NCI-H1417 treated with DMSO at 0.1 percent for 48 hours (cell line): ENCODE data around the gene TACSTD2.
"Not testable (repeated sequence)": the region's sequence is repeated elsewhere in the genome, so short reads cannot be mapped to it uniquely, and the experiment has no call there.

ENCODE experiments used
- DNase-seq: peaks from one replicate; lab custom pipeline; 2025; lab: John Stamatoyannopoulos, UW

Gene TACSTD2

GRCh38 chr1:58563715-58564114 lies 13.3 kb downstream of the TACSTD2 start:
- not testable (repeated sequence) for DNase-seq

DNA sequence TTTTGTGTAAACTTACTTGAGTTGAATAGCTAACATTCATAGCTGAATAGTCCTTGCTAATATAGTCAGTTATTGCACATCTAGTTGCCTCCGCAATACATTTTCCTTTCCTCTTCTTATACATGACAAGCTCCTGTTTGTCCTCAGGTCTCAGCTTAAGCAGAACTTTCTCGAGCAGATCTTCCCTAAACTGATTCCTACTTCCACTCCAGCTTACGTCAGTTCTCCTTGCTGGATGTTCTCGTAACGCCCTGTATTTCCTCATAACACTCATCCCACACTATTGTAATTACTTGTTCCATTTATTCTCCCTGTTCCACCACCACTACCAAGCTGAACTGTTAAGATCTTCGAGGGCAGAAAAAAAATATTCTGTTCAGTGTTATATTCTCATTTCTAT lies 15.4 kb downstream of the TACSTD2 start:
- no peak for DNase-seq

- no peak for DNase-seq
Measured at GRCh38 chr1:58555393-58555792, 21.7 kb downstream of the TACSTD2 start.

DNA sequence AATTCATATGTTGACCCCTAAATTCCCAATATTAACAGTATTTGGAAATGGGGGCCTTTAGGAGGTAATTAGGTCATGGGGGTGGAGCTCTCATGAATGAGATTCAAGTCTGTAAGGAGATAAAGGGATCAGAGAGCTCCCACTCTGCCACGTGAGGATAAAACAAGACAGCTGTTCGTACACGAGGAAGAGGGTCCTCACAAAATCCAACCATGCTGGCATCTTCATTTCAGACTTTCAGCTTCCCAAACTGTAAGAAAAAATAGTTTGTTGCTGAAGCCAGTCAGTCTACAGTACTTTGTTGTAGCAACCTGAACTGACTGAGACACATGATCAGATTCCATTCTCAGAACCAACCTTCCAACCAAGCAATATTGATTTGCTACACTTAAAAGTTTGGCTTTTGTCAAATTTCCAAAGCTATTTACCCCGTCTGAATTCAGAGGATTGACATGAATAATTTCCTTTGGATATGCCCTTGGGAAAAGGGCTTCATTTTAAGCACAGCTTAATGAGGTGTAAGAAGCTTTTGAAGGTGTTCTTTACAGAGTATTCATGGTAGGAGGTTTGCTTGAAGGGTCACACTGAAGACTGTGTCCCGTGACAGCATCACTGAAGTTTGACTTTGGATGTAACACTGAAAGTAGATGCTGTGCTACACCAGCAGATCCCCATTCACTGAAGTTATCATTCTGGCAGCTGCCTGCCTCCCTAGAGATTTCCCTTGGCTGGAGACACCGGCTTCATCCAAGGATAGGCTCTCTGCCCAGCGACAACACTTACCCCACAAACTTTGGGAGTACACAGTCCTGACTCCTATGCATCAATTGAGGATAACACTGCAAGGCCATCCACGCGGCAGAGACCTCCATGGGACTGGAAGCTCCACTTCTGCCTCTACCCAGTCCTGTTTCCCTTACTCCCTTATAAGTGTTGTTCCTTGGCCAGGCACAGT lies 25.6 kb downstream of the TACSTD2 start:
- DNase-seq, result no peak

DNA sequence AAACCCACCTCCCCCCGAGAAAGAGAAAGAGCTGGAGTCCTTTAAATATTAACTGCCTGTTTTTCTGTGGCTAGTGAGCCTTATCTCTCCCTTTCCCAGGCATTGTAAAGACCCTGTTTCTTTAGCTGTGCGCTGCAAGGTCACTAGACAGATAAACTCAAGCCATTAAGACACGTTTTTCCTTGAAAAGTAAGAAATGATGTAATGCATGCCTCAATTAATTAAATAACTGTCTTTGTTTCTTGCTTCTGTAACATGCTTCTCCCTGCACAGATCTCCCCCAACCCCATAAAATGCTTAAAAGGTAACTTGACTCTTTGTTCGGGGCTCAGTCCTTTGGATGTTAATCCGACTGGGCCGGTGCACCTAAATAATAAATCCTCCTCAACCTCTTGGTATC lies 27.8 kb downstream of the TACSTD2 start:
- DNase-seq, result not testable (repeated sequence)

- DNase-seq, result no peak
Measured at GRCh38 chr1:58548371-58548770, 28.7 kb downstream of the TACSTD2 start.

DNA sequence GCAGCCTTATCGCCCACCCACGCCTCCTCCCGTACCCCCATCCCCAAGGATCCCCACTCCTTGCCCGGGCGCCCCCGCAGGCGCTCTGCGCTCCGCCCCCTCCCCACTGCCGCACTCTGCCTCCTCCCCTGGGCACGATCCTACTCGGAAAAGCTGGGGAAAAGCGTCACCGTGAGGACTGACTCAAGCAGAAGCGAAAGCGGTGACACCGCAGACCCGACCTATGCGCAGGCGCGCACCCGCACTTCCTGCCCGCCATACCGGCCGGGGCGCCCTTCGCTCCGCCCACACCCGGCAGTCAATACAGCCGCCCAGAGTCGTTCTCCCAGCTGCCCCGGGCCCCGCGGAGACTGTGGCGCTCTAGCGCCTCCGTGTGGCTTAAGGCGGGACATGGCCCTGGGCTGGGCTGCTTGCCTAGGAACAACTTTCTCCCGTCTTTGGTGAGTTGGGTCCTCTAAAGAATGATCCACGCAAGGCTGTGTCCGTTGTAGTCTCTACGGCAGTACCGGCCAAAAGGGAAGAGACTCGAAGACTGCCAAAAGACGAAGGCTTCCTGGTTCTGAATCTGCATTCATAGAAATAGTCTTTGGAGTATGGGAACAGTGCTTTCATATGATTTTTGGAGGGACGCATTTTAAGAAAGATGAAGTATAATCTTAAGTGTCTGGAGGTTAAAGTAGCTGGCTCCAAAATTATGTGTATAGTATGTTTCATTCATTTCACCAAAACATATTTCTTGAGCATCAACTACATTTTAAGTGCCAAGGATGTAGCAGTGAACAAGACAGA lies 30.3 kb downstream of the TACSTD2 start, which contains the start of gene OMA1:
TSS of gene OMA1 (minus strand) at position 207 of the 789 bp plus-strand sequence. CDS start 7,432 bp downstream, outside the sequence.
- DNase-seq, result peak; percentile 92

GRCh38 chr1:58545591-58546519 lies 31.2 kb downstream of the TACSTD2 start:
- DNase-seq, result no peak

- no peak for DNase-seq
Measured at GRCh38 chr1:58543260-58543659, 33.8 kb downstream of the TACSTD2 start.

DNA sequence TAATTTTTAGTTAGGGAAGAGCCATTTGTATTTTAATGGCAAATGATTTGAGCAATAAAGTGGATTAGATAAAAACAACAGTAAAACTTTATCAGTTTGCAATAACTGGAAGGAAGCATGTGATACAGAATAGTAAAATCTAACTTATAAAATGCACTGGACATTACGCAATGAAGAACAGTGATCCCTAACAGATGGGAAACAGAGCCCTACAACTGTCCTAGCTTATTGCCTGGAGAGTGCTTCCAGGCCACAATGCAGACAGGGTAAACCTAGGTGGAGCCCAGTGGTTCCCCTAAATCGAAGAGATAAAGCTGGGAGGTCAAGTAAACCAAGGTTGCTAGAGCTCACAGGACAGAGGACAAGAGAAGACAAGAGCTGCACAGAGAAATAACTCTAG lies 37.5 kb downstream of the TACSTD2 start:
- DNase-seq, result no peak

GRCh38 chr1:58538821-58539220 lies 38.2 kb downstream of the TACSTD2 start:
- no peak for DNase-seq

- not testable (repeated sequence) for DNase-seq
Measured at GRCh38 chr1:58531842-58532241, 45.2 kb downstream of the TACSTD2 start.

DNA sequence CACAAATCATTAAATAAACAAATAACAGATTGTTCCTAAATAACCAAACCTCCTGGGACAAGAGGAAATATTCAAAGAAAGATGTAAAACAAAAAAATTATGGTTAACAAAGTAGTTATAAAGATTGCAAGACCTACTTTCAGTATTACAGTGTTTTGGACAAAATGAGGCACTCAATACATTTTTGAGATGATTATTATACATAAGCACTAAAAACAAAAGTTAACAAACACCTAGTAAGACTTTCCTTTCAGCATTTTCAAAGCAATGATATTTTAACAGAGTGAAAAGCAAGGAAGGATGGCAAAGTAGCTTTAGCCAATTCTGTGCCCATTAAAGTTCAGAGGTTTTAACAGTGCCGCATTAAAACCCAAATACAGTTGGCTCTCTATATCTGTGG lies 47.8 kb downstream of the TACSTD2 start:
- DNase-seq, result no peak

DNA sequence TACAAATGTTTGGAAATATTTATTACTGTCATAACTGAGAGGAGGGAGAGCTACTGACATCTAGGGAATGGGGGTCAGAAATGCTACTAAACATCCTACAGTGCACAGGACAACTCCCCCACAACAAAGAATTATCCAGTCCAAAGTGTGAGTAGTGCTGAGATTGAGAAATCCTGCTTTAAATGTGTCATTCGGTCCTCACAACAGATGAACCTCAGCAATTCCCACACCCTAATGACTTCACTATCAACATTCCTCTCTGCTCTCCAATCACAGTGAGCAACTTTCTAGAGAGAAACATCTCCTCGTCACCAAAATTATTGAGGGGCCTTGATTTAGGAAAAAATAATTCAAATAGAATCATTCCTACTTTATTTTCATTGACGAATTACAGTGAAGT lies 48.5 kb downstream of the TACSTD2 start:
- no peak for DNase-seq
